Neutrophil (primary cell): ENCODE measurements around the gene SLC35F1.

ENCODE experiments used
- H3K27ac ChIP-seq: fragments of 200-600 bp; sonication (generic); 2 replicates; pipeline ENCODE4 v1.5.1; 2016; ENCODE audit warnings: mild to moderate bottlenecking, moderate library complexity
- H3K27me3 ChIP-seq: fragments of 200-600 bp; sonication (generic); 2 replicates; pipeline ENCODE4 v1.6.0; 2016; ENCODE audit warnings: mild to moderate bottlenecking
- H3K36me3 ChIP-seq: fragments of 200-600 bp; sonication (generic); 2 replicates; pipeline ENCODE4 v1.5.1; 2017
- H3K4me1 ChIP-seq, 2 experiments: fragments of 200-600 bp in 1 of 2; sonication (generic) in 1 of 2; 1 replicate in 1 of 2; 2 replicates in 1 of 2; pipeline versions ENCODE4 v1.5.1 to v1.6.1; 2013 to 2016; ENCODE audit warnings: low read depth in 1 of 2, low read length in 1 of 2, mild to moderate bottlenecking in 1 of 2, moderate library complexity in 1 of 2; ENCODE audit not compliant: control insufficient read depth in 1 of 2, insufficient read depth in 1 of 2
- H3K4me3 ChIP-seq, 2 experiments: fragments of 200-600 bp in 1 of 2; sonication (generic) in 1 of 2; 1 replicate in 1 of 2; 2 replicates in 1 of 2; pipeline ENCODE4 v1.5.1; 2013 to 2016; ENCODE audit warnings: low read depth in 1 of 2, low read length in 1 of 2, mild to moderate bottlenecking in 1 of 2, moderate library complexity in 1 of 2
- H3K9me3 ChIP-seq: fragments of 200-600 bp; sonication (generic); 2 replicates; pipeline ENCODE4 v1.5.1; 2016
- TF ChIP-seq, protein P1 (sequence below): fragments of 200-600 bp; sonication (generic); IDR thresholded peaks from 2 replicates; pipeline ENCODE4 v1.5.1; 2016; ENCODE audit warnings: antibody characterized with exemption

The SLC35F1 gene

DNA sequence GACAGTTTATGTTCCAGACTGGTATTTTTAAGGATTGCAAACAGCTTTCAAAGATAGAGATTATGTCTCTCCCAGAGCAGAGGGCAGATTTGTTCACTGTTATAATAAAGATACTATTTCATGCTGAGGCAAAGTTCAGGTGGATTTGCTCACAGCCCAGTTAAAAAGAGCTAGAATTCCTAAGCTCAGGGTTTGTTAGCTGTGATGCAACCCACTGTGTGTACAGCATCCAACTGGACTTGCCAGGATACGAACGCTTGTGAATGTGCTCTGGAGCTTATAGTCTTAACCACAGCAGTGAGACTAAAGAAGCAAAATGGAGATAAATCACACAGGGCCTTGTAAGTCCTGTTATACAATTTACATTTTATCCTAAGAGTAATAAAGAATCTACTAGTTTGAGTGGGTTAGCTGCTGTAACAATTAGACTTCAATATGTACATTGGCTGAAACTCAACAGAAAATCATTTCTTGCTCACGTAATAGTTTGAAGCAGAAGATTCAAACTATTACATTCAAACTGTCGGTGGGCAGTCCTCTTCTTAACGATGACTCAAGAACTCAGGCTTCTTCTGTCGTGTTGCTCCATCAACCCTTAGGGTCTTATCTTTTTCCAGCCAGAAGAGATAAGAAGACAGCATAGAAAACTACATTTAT is 437.1 kb downstream of the SLC35F1 start:
- no peak overlapping the region for H3K27ac ChIP-seq
- no peak overlapping the region for H3K4me3 ChIP-seq
- TF ChIP-seq, protein P1, sequence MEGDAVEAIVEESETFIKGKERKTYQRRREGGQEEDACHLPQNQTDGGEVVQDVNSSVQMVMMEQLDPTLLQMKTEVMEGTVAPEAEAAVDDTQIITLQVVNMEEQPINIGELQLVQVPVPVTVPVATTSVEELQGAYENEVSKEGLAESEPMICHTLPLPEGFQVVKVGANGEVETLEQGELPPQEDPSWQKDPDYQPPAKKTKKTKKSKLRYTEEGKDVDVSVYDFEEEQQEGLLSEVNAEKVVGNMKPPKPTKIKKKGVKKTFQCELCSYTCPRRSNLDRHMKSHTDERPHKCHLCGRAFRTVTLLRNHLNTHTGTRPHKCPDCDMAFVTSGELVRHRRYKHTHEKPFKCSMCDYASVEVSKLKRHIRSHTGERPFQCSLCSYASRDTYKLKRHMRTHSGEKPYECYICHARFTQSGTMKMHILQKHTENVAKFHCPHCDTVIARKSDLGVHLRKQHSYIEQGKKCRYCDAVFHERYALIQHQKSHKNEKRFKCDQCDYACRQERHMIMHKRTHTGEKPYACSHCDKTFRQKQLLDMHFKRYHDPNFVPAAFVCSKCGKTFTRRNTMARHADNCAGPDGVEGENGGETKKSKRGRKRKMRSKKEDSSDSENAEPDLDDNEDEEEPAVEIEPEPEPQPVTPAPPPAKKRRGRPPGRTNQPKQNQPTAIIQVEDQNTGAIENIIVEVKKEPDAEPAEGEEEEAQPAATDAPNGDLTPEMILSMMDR, result no peak
- H3K27me3 ChIP-seq, result no peaks in the 10 kb centered on the region
- H3K9me3 ChIP-seq, result no peaks in the 10 kb centered on the region
- no peaks in the 10 kb centered on the region for H3K4me1 ChIP-seq
- no peaks in the 10 kb centered on the region for H3K36me3 ChIP-seq

DNA sequence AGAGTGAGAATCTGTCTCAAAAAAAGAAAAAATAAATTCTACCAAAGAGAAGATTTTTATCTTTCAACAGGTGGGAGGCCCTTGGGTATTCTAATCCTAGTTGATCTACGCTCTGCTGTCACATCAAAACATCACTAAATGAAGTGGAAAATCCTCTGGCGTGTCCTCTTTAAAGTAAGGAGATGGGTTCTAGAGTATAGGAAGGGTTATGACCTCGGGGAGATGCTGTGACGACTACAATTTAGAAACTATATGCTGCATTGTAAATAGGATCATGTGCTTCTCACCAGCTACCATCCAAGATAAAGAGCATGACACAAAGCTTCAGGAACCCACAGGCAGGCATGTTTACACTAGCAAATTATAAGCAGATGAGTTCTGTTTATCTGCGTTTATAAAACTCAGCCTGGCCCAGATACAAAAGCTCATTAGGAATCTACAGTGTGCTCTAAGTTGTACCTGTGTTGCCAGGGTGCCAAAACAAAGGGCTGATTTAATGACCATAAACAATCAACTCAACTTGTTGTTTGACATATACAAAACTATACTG is 443.9 kb downstream of the SLC35F1 start:
- Histone ChIP-seq H3K4me1 (no peaks in the 10 kb centered on the region), H3K36me3 (no peaks in the 10 kb centered on the region), H3K27ac (no peak overlapping the region), H3K9me3 (no peaks in the 10 kb centered on the region), H3K4me3 (no peak overlapping the region), H3K27me3 (no peaks in the 10 kb centered on the region)
- TF ChIP-seq, protein P1, result no peak

DNA sequence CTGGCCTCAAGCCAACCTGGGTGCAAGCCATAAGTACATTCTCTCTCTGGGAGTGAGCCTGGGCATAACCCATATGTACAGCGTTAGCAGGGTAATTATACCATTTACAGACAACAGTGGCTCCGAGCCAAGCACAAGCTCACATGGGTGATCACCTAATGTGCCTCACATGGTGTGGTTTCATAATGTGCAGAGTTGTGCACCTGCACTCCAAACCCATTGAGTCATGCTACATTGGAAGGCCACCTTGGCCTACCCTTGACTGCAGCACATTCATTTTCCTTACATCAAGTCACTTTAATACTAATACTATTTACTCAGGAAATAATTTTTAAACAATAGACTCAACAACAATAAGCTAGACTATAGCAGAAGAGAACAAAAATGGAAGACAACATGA is 446.5 kb downstream of the SLC35F1 start:
- TF ChIP-seq, protein P1, result no peak
- no peak overlapping the region for H3K27ac ChIP-seq
- no peaks in the 10 kb centered on the region for H3K36me3 ChIP-seq
- no peaks in the 10 kb centered on the region for H3K27me3 ChIP-seq
- no peaks in the 10 kb centered on the region for H3K4me1 ChIP-seq
- no peak overlapping the region for H3K4me3 ChIP-seq
- no peaks in the 10 kb centered on the region for H3K9me3 ChIP-seq

DNA sequence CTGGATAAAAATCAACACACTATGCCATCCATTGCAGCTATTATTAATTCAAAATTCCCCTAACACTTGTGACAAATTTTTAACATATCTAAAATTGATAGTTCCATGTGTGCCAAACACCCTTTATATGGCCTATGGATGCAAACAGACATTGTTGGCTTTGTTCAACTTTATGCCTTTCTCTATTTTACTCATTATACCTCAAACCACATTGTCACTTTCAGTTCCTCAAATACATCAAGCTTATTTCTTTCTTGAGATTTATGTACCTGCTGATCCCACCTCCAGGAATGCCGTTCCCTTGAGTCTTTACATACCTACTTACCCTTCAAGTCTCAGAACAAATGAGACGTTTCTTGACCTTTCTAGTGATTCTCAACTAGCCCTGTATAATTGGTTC is 447.6 kb downstream of the SLC35F1 start:
- no peak overlapping the region for H3K4me3 ChIP-seq
- TF ChIP-seq, protein P1, result no peak
- H3K27ac ChIP-seq, result no peak overlapping the region
- no peaks in the 10 kb centered on the region for H3K27me3 ChIP-seq
- no peaks in the 10 kb centered on the region for H3K36me3 ChIP-seq
- H3K9me3 ChIP-seq, result no peaks in the 10 kb centered on the region
- no peaks in the 10 kb centered on the region for H3K4me1 ChIP-seq

DNA sequence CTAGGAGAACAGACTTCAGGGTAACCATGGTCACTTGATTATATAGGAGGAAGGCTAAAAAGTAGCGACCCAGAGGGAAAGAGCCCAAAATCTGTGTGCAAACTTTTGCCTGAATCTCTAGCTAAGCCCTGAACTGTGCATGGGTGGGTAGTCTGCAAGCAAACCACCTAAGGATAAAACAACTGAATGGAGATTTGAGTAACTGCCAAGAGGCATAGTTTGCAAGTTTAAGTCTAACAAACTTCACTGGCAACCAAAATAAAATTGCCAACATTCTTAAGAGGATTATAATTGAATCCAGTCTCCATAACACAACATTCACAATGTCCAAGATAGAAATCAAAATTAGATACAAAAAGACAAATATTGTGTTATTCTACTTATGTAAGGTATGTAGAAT is 449.0 kb downstream of the SLC35F1 start:
- Histone ChIP-seq H3K27me3 (no peaks in the 10 kb centered on the region), H3K4me3 (no peak overlapping the region), H3K27ac (no peak overlapping the region), H3K9me3 (no peaks in the 10 kb centered on the region), H3K4me1 (no peaks in the 10 kb centered on the region), H3K36me3 (no peaks in the 10 kb centered on the region)
- TF ChIP-seq, protein P1, result no peak
